ENCODE results near the gene FSHB.

GRCh38 chr11:30258679-30259078 lies 27.9 kb downstream of the FSHB start:
- TF ChIP-seq CTCF (IDR thresholded peaks at IDR 0.05) = no peak
- no peak for TF ChIP-seq EZH2 (IDR thresholded peaks at IDR 0.05)

Measured in neural progenitor cell (in vitro differentiated cells).